Jurkat, Clone E6-1 (cell line): ENCODE measurements around the gene FOXE3.

Experiments
- DNase-seq: peaks from one replicate; pipeline ENCODE4 v3.0.0-alpha.2; 2011; ENCODE audit warnings: low read depth, low spot score
- H3K4me3 ChIP-seq: 2 replicates; pipeline ENCODE4 v1.5.1; 2011; ENCODE audit warnings: mild to moderate bottlenecking, low read length, control low read depth, moderate library complexity

The FOXE3 gene

DNA sequence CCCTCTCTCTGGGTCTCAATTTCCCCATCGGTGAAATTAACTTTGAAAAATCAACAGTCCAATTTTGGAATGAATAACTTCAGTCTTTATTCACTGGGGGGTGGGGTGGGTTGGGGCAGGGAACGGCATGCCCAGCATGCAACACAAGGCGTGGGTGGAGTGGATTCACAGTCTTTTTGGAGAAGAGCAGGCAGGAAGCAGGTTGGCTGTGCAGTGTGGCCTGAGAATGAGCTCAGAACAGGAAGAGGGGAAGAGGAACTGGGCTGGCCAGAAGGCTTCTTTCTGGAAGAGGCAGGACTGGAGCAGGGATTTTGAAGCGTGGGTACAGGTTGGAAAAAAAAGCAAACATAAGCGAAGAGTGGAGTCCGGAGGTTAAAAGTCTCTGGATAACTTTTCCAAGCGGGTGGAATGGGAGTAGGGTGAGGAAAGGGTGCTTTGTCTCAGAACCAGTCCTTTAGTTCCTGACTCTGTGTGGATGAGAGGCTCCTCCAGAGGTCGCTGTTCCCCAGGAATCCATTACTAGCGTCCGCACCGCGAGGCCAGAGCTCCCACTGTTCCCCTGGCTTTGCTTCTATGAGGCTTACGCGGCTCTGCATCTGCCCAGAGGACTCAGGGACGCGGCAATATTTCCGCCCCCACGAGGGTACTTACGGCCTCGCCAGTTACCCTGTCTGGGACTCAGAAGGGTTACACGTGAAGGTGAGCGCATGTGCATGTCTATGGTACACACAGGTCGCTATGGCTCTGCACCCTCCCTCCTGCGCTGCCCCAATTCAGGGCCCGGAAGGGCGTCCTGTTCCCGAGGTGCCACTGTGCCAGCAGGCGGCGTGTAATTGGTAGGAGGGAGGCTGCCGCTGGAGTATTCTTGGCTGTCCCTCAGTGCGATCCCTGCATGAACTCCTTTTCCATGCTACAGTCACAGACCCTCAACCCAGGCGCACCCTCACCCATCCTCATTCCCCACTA lies 16.3 kb downstream of the FOXE3 start:
- no peak overlapping the region for H3K4me3 ChIP-seq
- no peak for DNase-seq

DNA sequence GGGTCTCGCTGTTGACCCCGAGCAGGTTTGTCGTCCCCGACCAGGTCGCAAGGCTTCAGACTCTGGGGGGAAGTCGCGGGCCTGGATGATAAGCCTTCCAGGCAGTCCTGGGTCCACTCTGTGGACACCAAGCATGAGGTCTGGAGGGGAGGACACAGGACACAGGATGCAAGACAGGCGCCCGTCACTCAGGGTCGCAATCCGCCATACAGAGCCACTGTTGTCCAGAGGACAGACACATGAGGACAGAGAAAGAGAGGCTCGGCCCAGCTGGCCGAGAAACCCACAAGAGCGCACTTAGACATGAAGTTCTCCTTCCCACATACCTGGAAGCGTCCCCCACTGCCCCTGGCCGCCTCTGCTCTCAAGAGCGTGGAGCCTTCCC lies 16.9 kb downstream of the FOXE3 start:
- H3K4me3 ChIP-seq = no peak overlapping the region
- DNase-seq = no peak

DNA sequence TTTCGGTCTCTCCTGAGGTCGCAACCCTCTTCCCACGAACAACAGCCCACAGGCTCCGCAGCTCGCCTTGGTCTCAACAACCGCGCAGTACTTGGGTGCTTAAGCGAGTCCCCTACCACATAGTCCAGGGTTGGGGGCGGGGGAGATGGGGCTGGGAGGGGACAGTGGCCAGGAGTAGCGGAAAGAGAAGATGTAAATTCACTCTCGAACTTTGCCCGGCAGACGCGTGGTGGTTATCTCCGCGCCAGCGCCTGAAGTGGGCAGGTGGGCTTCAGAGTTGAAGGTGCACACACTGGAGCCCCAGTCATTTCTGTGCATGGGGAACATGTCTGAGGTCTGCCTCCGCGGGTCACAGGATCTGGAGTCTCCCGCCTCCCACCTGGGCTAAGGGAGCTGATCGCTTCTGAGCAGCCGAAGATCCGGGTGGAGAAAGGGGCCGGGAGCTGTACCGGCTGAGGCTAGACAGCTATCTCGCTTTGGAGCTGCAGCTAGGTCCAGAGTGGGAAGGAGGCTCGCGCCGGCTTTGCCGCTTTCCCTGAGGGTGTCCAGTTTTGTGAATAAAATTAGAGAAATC lies 17.5 kb downstream of the FOXE3 start:
- DNase-seq = no peak
- H3K4me3 ChIP-seq = no peak overlapping the region

DNA sequence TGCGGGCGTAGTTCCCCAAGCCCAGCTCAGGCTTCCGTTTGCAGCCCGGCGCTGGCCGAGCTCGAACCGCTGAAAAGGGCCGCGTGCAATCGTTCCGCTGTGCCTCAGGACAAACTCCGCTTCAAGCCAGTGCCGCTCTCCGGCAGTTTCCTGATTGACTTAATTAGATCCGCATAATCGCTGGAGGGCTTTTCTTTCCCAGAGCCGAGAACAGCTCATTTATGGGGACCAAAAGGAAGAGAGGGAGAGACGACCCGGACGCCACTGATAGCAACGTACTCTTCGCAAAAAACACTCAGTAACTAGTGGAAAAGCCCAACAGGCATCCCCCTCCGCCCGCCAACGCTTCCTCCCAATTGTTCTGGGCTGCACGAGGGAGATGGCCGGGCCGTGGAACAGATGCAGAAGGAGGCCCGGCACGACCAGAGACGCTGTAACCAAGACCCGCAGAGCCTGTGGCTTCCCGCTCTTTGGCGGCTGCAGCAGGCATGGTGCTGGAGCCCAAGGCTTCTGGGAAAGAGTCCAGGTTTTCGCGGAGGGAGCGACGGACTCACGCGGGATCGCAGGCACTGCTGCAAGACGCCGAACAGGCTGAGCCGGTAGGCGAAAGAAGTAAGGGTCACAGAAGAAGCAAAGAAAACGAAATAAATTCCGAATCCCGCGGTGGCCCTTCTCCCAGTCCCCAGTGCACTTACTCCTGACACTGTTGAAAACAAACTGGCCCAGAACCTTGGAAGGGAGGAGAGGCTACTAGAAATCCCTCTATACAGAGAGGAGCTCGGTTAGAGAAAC lies 18.2 kb downstream of the FOXE3 start:
- H3K4me3 ChIP-seq = no peak overlapping the region
- no peak for DNase-seq

DNA sequence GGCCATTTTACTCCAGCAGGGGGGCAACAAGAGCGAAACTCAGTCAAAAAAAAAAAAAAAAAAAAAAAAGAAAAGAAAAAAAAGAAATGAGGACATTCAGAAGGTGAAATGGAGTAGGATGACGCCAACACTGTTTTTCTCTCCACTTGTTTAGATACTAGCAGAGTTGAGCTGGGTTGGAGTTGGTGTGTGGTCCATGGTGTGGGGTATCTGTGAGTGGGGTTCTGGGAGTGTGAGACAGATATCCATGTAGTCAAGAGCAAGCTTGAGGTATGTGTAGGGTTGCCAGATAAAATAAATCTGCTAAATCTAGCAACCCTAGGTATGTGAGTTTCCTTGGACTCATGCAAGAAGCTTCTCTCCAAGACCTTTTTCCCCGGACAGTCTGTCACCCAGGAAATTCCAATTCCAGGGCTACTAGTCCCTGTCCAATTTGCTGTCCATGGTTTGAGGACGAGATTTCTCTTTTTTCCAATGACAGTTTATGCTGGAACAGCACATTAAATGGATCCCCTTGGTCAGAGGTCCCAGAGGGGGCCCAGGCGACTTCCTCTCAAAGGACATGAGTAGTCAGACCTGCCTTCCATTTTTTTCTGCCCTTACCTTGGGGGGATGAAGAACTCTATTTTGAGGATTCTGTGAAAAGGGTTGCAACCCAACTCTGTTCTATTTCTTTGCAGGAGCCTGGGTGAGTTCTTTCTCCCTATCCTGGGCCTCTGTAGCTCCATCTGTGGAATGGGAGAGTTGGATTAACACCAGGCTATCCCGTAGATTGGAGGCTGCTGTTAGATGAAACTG lies 19.6 kb downstream of the FOXE3 start:
- peak overlapping the region; percentile 69 for H3K4me3 ChIP-seq
- no peak for DNase-seq

DNA sequence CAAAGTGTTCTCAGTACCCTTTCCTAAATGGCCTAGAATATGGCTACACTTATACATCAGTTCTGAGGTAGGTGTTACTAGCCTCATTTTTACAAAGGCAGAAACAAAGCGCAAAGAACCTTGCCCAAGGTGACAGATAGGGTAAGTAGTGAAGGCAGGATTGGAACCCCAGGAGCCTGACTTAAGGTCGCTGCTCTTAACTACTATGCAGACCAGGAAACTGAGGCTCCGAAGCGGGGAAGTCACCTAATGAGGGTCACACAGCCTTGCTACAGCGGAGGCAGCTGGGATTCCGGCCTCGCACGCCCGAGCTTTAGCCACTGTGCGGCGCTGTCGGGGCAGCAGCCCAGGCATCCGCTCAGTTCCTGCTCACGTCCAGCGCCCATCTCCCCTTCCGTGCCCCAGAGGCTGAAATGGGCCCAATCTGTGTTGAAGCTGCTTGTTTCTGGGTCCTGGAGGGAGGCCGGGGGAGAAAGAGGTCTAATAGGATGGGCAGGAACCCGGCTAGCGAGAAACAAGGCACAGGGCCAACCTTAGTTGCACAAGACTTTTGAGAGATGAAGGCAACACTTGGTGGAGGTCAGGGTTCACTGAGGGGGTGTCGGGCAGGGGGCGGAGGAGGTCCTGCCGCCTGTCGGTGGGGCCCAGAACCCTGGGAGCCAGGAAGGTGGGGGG lies 20.4 kb downstream of the FOXE3 start:
- peak overlapping the region; percentile 69 for H3K4me3 ChIP-seq
- peak; percentile 60 for DNase-seq

DNA sequence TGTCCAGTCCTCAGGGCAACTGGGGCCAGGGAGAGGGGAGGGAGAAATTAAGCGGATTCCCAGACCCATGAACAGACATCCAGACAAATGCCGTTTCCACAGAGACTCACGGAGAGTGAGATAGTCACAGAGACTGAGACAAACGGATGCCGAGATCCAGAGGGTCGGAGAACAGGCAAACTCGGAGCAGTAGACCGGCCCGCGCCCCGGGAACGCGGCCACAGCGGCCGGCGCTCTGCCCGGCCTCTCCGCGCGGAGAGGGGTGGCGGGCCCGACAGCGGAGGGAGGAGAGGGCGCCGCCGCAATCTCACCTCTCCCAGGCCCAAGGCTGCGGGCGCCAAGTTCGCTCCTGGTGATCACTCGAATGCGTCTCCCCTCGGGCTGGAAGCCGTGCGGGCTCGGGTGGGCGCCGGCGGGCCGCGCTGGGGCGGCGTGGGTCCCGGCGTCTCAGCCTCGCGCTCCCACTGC lies 20.9 kb downstream of the FOXE3 start:
- no peak for DNase-seq
- H3K4me3 ChIP-seq = peak overlapping the region; percentile 69

DNA sequence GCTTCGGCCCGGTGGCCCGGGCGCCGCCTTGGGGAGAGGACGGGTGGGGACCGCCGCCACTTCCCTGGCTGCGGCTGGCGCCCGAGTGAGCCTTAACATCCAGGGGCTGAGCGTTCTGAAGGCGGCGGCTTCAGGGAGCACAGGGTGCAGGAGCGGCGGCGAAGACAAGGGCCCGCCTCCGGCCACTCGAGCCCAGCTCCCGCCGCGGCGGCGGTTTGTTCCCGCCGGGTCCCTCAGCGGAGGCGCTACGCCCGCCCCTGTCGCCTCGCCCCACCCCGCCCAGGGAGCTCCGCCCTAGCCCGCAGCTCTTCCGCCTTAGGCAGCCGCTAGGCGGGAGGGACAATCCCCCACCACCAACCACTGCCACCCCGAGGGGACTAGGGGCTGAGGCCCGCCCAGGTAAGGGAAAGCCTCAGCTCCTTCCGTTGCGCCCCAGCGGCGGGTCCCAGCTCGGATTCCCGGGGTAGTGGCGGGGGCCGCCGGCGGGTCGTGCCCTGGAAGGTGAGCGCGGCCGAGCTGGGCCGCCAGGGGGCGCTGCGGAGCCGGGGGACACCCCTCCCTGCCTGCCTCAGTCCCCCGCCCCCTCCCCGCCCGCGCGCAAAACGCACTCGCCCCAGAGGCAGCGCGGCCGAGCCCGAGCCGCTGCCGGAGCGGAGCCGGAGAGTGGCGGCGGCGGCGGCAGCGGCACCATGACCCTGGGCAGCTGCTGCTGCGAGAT lies 21.5 kb downstream of the FOXE3 start, which contains the start of gene FOXD2:
FOXD2 (plus strand) TSS at position 598 of the 718 bp plus-strand sequence; CDS start at position 690, 92 bp downstream.
- peak within 1 kb of the TSS; percentile 69 for H3K4me3 ChIP-seq
- peak; percentile 95 for DNase-seq

DNA sequence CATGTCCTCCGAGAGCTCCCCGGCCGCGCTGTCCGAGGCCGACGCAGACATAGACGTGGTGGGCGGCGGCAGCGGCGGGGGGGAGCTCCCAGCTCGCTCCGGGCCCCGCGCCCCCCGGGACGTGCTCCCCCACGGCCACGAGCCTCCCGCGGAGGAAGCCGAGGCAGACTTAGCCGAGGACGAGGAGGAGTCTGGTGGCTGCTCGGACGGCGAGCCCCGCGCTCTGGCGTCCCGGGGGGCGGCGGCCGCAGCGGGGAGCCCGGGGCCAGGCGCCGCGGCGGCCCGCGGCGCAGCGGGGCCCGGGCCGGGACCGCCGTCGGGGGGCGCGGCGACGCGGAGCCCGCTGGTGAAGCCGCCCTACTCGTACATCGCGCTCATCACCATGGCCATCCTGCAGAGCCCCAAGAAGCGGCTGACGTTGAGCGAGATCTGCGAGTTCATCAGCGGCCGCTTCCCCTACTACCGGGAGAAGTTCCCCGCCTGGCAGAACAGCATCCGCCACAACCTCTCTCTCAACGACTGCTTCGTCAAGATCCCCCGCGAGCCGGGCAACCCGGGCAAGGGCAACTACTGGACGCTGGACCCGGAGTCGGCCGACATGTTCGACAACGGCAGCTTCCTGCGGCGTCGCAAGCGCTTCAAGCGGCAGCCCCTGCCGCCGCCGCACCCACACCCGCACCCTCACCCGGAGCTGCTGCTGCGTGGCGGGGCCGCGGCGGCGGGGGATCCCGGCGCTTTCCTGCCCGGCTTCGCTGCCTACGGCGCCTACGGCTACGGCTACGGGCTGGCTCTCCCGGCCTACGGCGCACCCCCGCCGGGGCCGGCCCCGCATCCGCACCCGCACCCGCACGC lies 22.3 kb downstream of the FOXE3 start:
- DNase-seq = no peak
- peak overlapping the region; percentile 51 for H3K4me3 ChIP-seq

DNA sequence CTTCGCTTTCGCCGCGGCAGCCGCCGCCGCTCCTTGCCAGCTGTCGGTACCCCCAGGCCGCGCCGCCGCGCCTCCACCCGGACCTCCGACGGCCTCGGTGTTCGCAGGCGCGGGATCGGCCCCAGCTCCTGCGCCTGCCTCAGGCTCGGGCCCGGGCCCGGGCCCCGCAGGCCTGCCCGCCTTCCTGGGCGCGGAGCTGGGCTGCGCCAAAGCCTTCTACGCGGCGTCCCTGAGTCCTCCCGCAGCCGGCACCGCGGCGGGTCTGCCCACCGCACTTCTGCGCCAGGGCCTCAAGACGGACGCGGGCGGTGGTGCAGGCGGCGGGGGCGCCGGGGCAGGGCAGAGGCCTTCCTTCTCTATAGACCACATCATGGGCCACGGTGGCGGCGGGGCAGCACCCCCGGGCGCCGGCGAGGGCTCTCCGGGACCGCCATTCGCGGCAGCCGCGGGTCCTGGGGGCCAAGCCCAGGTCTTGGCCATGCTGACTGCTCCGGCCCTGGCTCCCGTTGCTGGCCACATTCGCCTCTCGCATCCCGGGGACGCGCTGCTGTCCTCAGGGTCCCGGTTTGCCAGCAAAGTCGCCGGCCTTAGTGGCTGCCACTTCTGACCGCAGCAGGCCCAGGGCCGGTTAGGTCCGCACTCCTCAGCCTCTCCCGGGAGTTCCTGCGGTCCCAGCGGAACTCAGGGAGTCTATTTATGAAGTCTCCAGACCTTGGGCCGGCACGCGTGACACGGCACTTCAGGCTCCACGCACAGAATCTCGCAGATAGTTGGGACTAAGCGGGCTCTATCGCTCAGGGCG lies 23.1 kb downstream of the FOXE3 start:
- DNase-seq = no peak
- no peak overlapping the region for H3K4me3 ChIP-seq

DNA sequence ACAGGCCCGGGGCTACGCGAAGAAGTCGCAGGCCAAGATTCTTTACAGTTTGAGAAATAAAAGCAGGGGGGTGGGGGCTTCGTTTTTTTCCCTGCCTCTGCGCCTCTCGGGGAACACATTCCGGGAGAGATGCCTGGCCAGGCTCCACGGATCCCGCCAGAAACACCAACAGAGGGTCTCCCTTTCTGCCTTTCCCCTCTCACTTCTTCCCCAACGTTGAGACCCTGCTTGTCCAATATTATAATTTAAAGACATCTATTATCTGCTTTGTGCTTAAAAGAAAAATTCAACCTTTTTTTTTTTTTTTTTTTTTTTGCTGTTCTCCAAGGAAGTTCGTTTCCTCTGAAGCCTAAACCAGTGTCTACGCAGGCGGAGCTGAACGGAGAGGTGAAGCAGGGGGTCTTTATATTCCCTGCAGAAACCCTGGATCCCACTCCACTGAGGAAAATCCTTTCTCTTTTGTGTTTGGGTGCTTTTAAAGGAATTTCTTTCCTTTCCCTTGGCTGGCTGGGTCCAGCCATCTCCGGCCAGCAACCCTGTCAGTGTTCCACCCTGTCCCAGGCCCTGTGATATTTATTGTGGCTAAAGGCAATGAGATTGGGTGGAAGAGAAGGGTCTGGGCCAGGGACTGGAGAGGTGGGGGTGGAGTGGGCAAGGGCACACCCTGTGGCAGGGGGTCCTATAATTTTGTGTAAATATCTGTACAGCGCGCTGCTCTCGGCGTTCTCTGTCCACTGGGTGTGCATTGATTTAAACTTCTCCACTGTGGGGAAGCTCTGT lies 23.9 kb downstream of the FOXE3 start:
- DNase-seq = no peak
- no peak overlapping the region for H3K4me3 ChIP-seq

DNA sequence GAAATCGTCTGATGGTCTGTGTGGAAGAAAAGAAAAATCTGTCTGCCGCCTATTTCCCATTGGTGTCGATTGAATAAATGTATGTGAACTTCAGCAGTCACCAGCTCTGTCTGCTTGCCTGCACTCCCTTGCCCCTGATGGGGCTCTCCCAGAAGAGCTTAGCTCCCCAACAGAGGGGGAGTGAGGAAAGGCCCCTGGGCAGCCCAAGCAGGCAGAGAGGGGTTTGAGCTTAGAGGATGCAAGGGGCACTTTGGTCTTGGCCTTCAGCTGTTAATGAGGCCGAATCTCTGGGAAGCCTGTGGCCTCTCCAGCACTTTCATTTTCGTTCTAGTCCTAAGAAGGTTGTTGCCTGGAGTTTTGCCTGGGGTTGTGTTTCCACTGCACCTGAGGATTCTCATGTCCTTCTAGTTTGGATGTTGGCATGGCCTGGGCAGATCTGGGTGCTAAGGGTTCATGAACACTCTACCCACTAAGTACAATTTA lies 24.6 kb downstream of the FOXE3 start:
- no peak overlapping the region for H3K4me3 ChIP-seq
- no peak for DNase-seq

DNA sequence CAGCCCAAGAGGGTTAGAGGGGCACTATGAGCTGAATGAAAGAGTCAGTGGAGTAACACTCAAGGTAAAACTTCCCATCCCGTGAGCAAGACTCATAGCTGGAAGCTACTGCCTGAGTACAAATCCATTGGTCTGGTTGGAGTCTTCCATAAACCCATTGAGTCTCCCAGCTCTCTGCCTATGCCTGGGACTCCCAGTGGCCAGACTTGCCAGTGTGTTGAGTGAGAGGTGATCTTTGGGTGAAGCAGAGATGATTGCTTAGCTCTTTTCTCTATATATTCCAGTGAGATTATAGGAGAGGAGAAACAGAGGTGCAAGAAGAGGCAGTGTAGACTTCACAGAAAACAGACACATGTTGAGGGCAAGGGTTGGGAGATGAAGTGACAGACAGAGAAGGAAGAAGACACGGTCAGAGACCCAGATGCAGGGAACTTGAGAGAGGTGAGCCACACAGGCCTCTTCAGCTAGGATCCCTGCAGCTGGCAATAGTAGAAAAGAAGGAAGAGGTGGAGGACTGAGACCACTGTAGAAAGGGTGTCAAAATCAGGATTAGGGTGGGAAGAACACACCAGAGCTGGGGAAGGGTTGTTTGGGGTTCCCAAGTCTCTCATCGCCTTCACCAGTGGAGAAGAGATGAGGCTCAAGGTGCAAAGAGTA lies 25.5 kb downstream of the FOXE3 start:
- no peak for DNase-seq
- H3K4me3 ChIP-seq = no peak overlapping the region

DNA sequence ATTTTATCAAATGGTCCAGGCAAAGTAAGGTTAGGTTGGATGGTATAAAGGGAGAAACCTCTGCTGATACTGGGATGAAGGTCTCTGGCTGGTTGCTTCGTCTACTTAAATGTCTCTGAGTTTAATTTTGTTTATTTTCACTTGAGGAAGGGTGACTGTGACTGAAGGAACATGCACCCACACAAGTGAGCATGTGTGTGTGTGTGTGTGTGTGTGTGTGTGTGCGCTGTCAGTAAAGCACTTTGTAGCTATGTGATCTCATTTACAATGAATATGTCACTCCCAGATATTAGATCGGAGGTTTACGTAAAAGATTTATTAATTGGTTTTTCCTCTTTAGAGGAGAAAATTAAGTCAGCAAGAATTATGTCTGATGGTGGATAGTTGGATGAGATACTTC lies 26.1 kb downstream of the FOXE3 start:
- no peak overlapping the region for H3K4me3 ChIP-seq
- DNase-seq = no peak
